Upper lobe of left lung (tissue), 6 donors: ENCODE results near the gene NUDT3. TPM values are rescaled to one million over a fixed set of nuclear protein-coding genes. Genes with fewer than 3 reads are reported as not detected.
A peak's percentile ranks its signal among the peaks of the same experiment; 100 is the strongest.

Experiments used
- ATAC-seq, 2 donors: fragments of 200-7000 bp; cut with Tn5 transposase; one replicate each; pipeline ENCODE4 v1.9.1; 2022; ENCODE audit warnings: mild to moderate bottlenecking in 2 of 2, moderate library complexity in 2 of 2; ENCODE audit not compliant: low FRiP score in 2 of 2
- DNase-seq, 2 donors: peaks; one replicate each; pipeline ENCODE4 v3.0.0-alpha.2; 2019 to 2020
- H3K27ac ChIP-seq, 4 donors: fragments of 200-600 bp; sonication (generic); one replicate each; pipeline ENCODE4 v1.5.1; 2016 to 2019
- H3K27me3 ChIP-seq, 4 donors: fragments of 200-600 bp; sonication (generic); one replicate each; pipeline ENCODE4 v1.5.1; 2017 to 2019
- H3K36me3 ChIP-seq, 4 donors: fragments of 200-600 bp; sonication (generic); one replicate each; pipeline ENCODE4 v1.5.1; 2016 to 2019
- H3K4me1 ChIP-seq, 4 donors: fragments of 200-600 bp; sonication (generic); one replicate each; pipeline ENCODE4 v1.5.1; 2018 to 2019
- H3K4me3 ChIP-seq, 4 donors: fragments of 200-600 bp; sonication (generic); one replicate each; pipeline ENCODE4 v1.5.1; 2017 to 2019; ENCODE audit warnings: mild to moderate bottlenecking in 2 of 4, moderate library complexity in 1 of 4
- H3K9me3 ChIP-seq, 4 donors: fragments of 200-600 bp; sonication (generic); one replicate each; pipeline ENCODE4 v1.5.1; 2018 to 2019
- EP300 ChIP-seq, 4 donors: sonication (generic); formaldehyde crosslinking; IDR thresholded peaks; one replicate each; pipeline ENCODE4 v1.5.1; 2017; ENCODE audit warnings: antibody characterized with exemption in 4 of 4, control low read depth in 2 of 4
- POLR2A ChIP-seq, 4 donors: fragments of 450-650 bp; IDR thresholded peaks; one replicate each; pipeline ENCODE4 v1.5.1; 2016 to 2017; ENCODE audit warnings: antibody characterized with exemption in 4 of 4, mild to moderate bottlenecking in 2 of 4
- POLR2AphosphoS5 ChIP-seq, 2 donors: sonication (generic); formaldehyde crosslinking; IDR thresholded peaks; one replicate each; pipeline ENCODE4 v1.5.1; 2017; ENCODE audit warnings: antibody characterized with exemption in 2 of 2
- WGBS, 2 donors: methylation state at CpG; one replicate each; pipeline ENCODE4 v1.1.5; 2017 to 2018; 5-methylcytosine and 5-hydroxymethylcytosine counted together
- total RNA-seq, 6 donors: library from RNA; depleted of rRNA in 4 of 6; stranded (reverse); fragments of >200 nt in 4 of 6; gene quantifications; one replicate each; pipeline versions ENCODE4 v1.1.0 to v1.2.1, GENCODE V29; 2016 to 2021
- TF ChIP-seq, protein P1 (sequence below), 6 experiments: fragments of 450-650 bp in 4 of 6; fragments of 200-600 bp in 2 of 6; sonication (generic) in 2 of 6; IDR thresholded peaks; one replicate each; pipeline ENCODE4 v1.5.1; 2016 to 2019; ENCODE audit warnings: antibody characterized with exemption in 6 of 6
- donor health status: DM: no; HTN: no; CAD: no; lungs with moderate emphysema.
- donor health status: DM: no; HTN: yes; CAD: no; lungs with severe emphysema.

NUDT3 gene
- total RNA-seq, 6 donors from 2014 or later = 15.1 to 32.7 (median 26.0) TPM

DNA sequence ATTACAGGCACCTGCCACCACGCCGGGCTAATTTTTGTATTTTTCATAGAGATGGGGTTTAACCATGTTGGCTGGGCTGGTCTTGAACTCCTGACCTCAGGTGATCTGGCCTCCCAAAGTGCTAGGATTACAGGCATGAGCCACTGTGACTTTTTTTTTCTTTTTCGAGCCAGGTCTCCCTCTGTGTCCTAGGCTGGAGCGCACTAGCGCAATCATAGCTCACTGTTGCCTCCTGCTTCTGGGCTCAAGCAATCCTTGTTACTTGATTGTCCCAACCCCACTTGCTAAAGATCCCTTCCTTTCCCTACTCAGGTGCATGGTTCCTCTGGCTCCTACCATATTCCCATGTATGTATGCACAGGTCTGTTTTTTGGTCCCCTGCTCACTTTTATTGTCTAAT is 116.3 kb downstream of the NUDT3 start:
- Histone ChIP-seq H3K4me1 (peaks cover 13 to 32% (median 20%) of the 10 kb centered on the region in 4 donors), H3K27ac (no peak overlapping the region), H3K9me3 (no peaks in the 10 kb centered on the region), H3K27me3 (no peaks in the 10 kb centered on the region), H3K36me3 (peaks cover 0 to 5% (median 2%) of the 10 kb centered on the region in 4 donors), H3K4me3 (no peak overlapping the region)
- 77 to 93% methylated on average over 5 of the region's 5 CpGs for WGBS, 2 donors
- no peak for DNase-seq
- TF ChIP-seq POLR2A (IDR thresholded peaks at IDR 0.05) (no peak), EP300 (IDR thresholded peaks at IDR 0.05) (no peak), POLR2AphosphoS5 (IDR thresholded peaks at IDR 0.05) (no peak)
- TF ChIP-seq, protein P1, sequence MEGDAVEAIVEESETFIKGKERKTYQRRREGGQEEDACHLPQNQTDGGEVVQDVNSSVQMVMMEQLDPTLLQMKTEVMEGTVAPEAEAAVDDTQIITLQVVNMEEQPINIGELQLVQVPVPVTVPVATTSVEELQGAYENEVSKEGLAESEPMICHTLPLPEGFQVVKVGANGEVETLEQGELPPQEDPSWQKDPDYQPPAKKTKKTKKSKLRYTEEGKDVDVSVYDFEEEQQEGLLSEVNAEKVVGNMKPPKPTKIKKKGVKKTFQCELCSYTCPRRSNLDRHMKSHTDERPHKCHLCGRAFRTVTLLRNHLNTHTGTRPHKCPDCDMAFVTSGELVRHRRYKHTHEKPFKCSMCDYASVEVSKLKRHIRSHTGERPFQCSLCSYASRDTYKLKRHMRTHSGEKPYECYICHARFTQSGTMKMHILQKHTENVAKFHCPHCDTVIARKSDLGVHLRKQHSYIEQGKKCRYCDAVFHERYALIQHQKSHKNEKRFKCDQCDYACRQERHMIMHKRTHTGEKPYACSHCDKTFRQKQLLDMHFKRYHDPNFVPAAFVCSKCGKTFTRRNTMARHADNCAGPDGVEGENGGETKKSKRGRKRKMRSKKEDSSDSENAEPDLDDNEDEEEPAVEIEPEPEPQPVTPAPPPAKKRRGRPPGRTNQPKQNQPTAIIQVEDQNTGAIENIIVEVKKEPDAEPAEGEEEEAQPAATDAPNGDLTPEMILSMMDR (IDR thresholded peaks at IDR 0.05) = no peak
- ATAC-seq = no peak

DNA sequence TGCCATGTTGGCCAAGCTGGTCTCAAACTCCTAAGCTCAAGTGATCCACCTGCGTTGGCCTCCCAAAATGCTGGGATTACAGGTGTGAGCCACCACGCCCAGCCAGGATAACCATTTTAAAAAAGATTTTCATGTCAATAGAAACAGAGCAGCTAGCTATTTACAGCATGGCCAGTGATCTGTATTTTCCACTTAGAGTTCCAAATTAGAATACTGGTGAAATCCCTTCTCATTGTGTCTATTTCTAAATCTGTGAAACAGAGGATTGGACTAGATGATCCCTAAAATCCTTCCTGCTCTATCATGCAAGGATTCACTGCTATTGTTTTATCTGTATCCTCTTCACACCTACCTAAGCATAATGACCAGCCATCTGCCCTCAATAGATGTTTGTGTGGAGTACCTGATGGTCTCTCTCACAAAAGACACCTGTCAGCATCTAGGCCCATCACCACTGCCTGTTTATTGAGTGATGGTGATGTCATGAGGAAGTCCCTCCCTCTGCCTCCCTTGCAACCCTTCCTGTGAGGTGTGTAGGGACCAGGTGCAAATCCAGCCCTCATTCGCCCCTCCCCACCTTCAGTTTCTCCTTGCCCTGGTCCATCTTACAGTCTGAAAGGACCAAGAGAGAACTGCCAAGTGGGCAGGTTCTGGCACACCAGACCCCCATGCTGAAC is 117.2 kb downstream of the NUDT3 start:
- DNase-seq (no peak), ATAC-seq (no peak)
- TF ChIP-seq, protein P1 (IDR thresholded peaks at IDR 0.05) = no peak
- TF ChIP-seq POLR2AphosphoS5 (IDR thresholded peaks at IDR 0.05) (no peak), POLR2A (IDR thresholded peaks at IDR 0.05) (no peak), EP300 (IDR thresholded peaks at IDR 0.05) (no peak)

DNA sequence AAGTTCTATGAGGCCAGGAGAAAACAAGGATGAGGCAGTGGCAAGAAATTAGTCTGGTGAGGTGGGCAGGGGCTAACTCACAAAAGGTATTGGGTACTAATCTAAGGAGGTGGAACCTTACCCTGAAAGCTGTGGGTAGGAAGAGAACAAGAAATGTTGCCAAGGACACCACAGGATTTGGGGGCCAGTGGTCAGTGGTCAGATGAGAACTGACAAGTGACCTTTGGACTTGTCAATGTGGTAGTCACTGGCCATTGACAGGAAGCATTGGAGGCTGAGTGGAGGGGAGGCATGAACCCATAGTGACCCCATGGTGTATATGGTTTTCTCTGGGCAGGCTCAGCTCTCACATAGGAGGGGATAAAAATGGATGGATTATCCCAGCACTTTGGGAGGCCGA is 118.3 kb downstream of the NUDT3 start:
- peak overlapping the region in 3 of 4 donors; percentile 50 to 71 (median 71) for H3K27ac ChIP-seq

More for the DNA sequence above, 117.2 kb downstream of the NUDT3 start:
- Histone ChIP-seq H3K27ac (no peak overlapping the region), H3K27me3 (no peaks in the 10 kb centered on the region), H3K36me3 (peaks cover 0 to 5% (median 2%) of the 10 kb centered on the region in 4 donors), H3K4me1 (peaks cover 13 to 32% (median 20%) of the 10 kb centered on the region in 4 donors), H3K4me3 (no peak overlapping the region), H3K9me3 (no peaks in the 10 kb centered on the region)
- WGBS, 2 donors = 93 to 98% methylated on average over 3 of the region's 3 CpGs

DNA sequence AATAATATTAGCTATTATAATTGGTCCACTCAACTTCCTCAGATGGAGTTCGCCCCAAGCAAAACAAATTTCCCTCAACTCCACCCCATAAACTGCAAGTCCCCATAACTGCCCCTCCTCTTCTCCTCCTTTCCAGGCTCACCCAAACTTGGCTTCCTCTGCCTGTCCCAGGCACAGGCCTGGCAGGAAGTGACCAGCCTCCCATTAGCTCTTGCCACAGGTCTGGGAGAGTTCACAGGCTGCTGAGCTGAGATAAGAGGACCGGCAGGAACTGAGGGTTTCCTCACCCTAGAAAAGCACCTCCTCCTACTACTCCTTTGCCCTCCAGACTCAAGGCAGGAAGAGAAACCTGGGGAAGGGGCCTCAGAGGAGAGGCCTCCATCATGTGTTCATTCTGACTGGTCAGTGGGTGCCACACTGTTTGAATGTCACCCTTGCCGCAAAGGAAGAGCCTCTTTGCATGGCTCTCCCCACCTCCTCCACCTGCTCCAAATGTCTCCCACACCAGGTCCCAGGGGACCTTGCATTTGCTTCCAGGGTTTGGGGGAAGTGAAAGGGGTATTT is 119.1 kb downstream of the NUDT3 start:
- ATAC-seq (peak; percentile 74 to 83), DNase-seq (peak in 1 of 2 donors; percentile 70)
- no peaks in the 10 kb centered on the region for H3K27me3 ChIP-seq
- H3K9me3 ChIP-seq = no peaks in the 10 kb centered on the region
- TF ChIP-seq EP300 (IDR thresholded peaks at IDR 0.05) = peak in 2 of 4 donors; percentile 31 to 52
- TF ChIP-seq POLR2AphosphoS5 (IDR thresholded peaks at IDR 0.05) = peak in 1 of 2 donors; percentile 68
- no peak for TF ChIP-seq POLR2A (IDR thresholded peaks at IDR 0.05)
- H3K4me1 ChIP-seq = peaks cover 13 to 27% (median 18%) of the 10 kb centered on the region in 4 donors
- peak overlapping the region in 3 of 4 donors; percentile 50 to 71 (median 71) for H3K27ac ChIP-seq
- no peak overlapping the region for H3K4me3 ChIP-seq
- WGBS, 2 donors = 38 to 51% methylated on average over 2 to 3 of the region's 3 CpGs
- H3K36me3 ChIP-seq = peaks cover 0 to 1% (median 0%) of the 10 kb centered on the region in 4 donors

More for the DNA sequence above, 118.3 kb downstream of the NUDT3 start:
- ATAC-seq = no peak
- Histone ChIP-seq H3K4me1 (peaks cover 13 to 27% (median 18%) of the 10 kb centered on the region in 4 donors), H3K36me3 (peaks cover 0 to 5% (median under 1%) of the 10 kb centered on the region in 4 donors), H3K9me3 (no peaks in the 10 kb centered on the region), H3K27me3 (no peaks in the 10 kb centered on the region), H3K4me3 (no peak overlapping the region)
- 92 to 94% methylated on average over 1 of the region's 1 CpG for WGBS, 2 donors
- DNase-seq = no peak
- TF ChIP-seq EP300 (IDR thresholded peaks at IDR 0.05) = no peak
- TF ChIP-seq, protein P1 (IDR thresholded peaks at IDR 0.05) = no peak
- no peak for TF ChIP-seq POLR2A (IDR thresholded peaks at IDR 0.05)
